ENCODE measurements around the gene INO80B.
"Not testable (repeated sequence)": the region's sequence is repeated elsewhere in the genome, so short reads cannot be mapped to it uniquely, and the experiment has no call there.

The INO80B gene

DNA sequence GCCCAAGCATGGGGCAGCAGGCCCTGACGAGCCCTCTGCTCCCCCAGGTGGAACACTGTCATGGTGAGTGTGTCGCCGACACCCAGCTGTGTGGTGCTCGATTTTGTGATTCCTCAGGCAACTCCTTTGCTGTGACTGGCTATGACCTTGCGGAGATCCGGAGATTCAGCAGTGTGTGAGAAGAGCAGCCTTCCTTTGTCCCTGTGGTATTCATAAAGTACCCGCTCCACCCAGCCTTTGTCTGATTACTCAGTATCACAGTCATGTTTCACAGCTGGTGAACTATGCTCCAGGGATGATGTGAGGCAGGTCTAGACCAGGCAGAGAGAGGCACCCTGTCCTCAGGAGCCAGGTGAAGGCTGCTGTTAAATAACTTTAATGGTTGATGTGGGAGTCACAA is 29.4 kb upstream of the INO80B start:
- DNase-seq (ENCODE audit: low read depth, low spot score), result no peak

DNA sequence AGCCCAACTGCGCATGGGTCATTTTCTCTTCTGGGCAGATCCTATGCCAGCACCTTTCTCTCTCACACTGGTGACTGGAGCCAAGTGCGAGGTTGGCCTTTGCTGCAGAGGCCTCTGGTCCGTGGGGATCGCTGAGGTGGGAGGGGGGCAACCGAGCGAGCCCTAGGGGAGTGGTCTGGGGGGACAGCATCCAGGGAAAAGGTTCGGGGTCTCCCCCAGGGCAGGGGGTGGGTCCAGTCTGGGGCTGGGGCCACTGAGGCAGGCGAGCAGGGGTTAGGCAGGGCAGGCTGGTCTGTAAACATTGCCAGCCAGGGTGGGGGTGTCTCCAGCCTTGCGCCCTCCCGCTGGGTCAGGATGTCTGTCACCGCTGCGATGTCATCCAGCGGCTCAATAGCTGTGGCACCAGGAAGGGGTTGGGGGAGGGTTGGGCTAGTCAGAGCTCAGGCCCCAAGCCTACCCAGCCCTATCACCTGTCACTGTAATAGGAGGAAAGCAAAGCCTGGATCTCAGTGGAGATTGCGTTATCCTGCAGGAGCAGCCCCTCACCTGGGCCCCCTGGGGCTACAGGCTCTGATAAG is 28.6 kb upstream of the INO80B start:
- DNase-seq (ENCODE audit: low read depth, low spot score), result no peak

DNA sequence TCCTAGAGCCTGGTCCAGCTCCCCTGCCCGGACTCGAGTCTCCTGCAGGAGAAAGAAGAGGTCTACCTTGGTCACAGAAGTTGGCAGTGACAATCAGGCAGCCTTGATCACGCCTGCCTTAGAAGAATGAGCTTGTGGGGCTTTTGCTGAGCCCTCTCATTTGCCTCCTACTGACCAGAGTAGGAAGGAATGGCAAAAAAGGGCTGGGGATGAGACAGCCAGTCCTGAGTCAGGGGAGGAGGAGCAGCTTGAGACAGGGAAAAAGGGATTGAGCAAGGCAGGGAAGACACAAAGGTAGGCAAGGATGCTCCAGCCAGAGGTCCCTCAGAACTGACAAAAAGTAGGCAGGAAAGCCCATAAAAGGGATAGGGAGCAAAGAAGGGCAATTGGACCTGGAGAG is 27.3 kb upstream of the INO80B start:
- DNase-seq (ENCODE audit: low read depth, low spot score), result no peak

DNA sequence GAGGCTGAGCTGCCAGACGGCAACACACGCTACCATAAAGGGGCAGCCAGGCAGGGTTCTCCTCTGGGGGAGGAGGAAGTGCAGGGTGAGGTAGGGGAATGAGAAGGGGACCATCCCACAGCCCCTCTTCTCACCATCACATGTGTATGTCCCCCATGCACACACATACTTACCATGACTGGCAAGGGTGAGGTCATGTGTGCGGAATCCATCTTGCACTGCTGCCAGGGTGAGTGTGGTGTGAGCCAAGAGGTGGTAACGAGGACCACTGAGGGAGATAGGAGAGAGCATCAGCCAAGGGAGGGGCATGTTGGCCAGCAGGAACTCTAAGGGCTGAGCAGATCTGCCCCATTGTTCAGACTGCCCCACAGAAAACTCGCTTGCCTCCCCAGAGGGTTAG is 26.2 kb upstream of the INO80B start:
- no peak for DNase-seq (ENCODE audit: low read depth, low spot score)

DNA sequence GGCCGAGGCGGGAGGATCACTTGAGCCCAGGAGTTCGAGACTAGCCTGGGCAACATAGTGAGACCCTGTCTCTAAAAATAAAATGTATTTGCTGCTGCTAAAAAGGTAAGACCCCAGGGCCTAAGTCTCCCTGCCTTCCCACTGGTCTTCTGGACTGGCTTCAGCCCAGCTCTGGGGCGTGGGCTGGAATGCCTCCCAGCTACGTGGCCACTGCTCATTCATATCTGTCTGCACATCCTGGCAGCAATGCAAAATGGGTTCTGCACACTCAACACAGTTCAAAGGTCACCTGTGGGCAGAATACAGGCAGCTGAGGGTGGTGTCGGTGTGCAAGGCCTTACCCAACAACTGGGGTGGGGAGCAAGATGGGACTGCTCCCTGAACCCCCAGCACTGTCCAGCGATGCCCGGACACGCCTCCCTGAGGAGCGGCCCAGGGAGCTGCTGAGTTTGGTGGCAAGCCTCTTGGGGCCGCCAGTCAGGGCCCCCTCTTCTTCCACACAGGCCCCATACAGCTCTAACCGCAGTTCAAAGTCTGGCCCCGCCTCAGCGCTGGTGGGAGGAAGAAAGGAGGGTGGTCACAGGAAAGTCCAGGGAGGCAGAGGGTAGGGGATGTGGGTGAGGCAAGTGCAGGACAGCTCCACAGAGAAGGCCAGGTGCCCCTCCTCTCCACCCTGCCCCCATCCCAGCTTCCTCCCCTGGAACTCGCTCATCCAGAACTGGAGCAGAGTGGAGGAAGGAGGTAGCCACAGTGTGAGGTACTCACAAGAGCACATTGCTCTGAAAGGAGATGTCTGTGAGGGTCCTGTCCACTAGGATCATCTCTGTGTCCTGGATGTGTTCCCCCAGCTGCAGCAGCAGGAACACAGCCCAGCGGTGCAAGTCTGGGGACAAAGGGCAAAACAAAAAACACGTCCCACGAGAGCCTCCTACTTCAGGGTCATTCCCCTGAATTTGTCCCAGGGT is 25.1 kb upstream of the INO80B start:
- no peak for DNase-seq (ENCODE audit: low read depth, low spot score)

DNA sequence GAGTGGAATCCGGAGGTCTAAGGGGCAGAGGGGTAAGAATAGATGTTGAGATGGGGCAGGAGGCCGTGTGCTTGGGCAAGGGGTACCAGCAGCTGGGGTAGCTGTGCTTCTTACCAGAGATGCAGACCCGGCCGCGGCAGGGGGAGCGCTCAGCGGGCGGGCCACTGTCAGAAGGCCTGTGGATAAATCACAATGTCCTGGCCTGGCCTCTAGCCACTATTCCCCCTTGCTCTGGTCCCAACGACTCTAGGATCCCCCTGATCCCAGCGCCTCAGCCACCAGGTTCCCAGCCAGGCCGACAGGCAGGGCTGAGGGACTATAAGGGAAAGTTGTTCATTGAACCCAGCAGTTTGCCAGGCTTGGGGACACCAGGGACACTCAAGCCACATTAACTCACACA is 24.4 kb upstream of the INO80B start:
- DNase-seq (ENCODE audit: low read depth, low spot score), result no peak

DNA sequence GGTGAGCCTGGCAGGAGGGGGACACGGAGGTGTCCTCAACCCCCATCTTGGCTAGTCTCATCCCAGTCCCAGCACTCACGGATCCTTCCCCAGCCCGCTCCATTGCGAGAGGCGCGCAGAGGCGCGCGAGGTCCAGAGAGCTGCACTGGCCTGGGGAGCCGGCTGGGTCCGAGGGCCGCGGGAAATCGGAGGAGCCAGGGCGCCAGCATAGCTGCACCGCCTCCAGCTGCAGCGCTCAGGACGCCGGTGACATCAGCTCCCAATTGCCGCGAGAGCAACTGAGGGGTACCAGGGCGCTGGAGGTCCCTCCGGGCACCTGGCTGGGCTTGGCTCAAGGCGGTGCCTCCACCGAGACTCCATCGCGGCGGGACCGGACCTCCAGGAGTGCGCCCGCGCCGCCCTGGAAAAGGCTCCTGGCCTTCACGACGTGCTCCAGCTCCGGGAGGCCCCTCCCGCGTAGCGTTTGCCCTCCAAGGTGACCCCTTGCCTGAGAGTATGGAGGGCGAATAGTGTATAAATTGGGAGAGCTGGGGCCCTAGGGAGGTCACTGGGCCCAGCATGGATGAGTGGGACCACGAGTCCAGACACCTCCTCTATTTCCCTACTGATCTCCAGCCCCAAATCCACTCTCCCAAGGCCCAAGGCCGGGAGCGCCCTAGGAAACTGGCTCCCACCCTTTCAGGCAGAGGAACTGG is 18.6 kb upstream of the INO80B start:
- no peak for DNase-seq (ENCODE audit: low read depth, low spot score)

DNA sequence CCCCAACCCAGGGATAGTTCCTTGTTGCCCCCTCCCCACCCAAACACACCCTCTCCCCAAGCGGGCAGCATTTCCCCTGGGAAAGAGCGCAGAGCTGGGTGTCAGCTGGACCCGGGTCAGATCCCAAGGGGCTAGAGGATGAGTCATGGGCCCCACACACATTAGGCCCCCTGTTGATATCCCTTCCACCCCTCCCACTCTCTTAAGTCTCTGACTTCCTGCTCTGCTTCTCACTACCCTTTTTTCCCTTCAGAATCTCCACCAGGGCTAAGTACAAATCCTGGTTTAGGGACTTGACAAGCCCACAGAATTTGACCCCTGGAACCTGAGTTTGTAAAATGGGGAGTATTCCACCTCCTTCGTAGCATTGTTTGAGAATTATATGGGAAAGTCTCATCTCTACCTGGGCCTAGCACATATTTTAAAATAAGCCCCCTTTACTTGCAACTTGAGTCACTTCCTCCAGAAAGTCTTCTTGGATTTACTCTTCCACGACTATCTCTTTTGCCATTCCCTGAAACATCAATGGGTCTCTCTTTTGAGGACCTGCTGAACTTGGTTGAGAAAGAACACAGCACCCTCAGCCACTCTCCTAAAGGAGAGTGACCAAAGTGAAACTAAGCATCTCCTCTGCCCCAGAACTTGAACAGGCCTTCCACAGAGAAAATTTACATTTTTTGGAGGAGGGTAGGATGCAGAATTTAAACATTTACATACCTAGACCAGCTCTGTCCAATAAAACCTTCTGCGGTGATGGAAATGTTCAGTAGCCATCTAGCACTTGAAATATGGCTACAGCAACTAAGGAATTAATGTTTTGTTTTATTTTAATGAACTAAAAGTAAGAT is 17.8 kb upstream of the INO80B start:
- DNase-seq (ENCODE audit: low read depth, low spot score), result no peak

DNA sequence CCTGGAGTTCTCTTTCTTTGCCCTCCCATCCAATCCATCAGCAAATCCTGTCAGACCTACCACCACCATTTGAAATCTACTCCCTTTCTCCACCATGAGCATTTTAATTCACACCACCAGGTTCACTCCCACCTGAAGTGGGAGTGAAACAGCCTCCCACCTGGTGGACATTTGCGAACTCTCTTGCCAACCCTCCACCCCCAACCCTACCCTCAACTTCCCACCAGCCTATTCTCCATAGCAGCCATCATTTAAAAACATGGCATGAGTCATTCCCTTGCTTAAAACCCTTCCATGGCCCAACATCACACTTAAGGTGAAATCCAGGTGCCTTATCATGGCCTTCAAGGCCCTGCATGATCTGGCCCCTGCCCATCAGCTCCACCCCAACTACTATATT is 16.6 kb upstream of the INO80B start:
- DNase-seq (ENCODE audit: low read depth, low spot score), result no peak

DNA sequence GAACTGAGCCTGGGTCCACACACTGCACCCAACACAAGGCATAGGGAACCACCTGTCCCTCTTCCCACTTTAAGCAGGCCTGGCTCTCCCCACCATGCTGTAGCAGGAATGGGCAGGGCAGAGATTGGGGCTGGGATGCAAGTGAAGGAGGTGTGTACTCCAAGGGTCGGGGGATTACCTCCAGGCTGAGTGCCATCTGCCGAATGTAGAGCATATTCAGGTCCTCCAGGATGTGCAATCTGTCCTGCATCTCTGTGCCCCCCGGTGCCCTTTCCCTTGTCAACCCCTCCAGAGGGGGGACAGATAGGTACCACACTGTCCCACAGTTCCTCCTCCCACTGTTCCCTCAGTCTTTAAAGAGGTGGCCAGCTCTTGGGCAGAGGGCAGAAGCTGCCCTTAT is 15.5 kb upstream of the INO80B start:
- DNase-seq (ENCODE audit: low read depth, low spot score), result no peak

DNA sequence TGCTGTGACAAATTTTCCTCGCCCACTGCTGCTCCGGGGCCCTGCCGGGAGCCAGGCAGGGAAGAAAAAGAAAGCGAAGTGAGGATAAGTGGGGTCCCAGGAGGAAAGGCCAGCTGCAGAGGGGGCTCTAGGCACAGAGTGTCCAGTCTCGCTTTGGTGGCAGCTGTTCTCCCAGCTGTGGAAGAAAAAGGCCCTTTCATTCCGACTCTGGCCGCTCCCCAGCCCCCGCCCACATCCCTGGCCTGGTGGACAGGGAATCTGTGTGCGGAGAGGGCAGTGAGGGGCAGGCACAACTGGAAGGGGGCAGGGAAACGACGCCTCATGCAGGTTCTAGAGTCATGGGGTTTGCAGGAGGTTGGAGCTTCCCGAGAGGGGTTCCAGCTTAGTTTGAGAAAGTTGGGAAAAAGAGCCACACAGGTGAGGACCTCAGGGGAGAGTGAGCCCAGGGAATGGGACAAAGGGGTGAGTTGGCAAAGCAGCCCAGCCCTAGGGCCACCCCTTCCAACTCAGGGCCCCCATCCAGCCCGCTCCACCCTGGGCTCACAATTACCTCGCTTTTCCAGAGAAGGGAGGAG is 15.0 kb upstream of the INO80B start:
- no peak for DNase-seq (ENCODE audit: low read depth, low spot score)

DNA sequence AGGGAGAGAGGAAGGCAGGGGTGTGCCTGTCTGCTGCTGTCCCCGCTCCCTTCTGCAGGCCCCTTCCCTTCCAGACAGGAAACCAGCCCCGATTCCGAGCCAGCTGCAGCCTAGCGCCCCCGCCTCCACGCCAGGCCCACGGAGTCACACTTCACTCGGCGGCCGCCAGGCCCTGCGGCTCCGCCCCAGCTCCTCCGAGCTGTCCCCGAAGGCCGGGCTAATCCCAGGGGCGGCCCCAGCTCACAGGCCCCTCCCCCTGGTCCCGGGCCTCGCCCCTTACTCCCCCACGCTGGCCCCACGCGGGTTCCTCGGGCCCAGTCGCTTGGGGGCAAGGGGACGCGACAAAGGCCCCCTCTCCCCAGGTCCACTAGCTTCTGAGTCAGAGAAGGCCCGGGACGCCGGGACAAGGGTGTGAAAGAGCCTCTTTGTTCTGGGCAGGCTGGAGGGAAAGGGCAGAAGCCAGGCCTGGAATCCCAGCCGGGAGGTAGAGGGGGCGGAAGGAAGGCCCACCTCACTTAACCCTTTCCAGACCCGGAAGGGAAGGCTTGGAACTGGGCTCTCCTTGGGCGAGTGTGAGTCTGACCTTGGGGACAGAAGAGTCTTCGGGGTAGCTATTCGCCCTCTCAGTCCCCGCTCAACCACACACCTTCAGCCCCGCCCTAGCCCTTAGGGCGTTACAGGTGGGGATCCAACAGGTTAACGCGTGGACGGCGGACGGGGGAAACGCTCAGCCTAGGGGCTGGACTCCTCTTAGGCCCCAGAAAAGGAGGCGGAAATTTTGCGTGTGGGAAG is 14.3 kb upstream of the INO80B start:
- DNase-seq (ENCODE audit: low read depth, low spot score), result no peak

DNA sequence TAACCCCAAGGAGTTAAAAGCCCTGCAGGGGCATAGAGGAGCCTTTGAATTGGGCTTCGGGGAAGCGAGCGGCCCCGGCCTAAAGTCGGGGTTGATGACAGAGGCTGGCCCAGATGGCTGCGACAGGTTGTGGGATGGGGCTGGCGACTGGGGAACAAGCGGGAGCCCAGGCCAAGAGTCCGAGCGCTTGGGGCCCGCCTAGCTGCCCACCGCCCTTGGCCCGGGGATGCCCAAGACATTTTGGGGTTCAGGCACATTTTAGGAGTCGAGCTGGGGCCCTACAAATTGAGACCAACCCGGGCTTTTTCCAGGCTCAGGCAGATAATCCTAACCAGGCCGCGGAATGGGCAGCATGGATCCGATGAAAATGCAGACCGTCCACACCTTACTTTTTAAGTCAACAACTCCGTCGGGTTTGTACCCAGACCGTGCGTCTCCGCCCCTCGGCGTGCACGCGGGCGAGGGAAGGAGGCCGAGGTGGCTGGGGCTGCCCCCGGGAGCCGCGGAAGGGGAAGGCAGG is 13.7 kb upstream of the INO80B start:
- DNase-seq (ENCODE audit: low read depth, low spot score), result no peak

DNA sequence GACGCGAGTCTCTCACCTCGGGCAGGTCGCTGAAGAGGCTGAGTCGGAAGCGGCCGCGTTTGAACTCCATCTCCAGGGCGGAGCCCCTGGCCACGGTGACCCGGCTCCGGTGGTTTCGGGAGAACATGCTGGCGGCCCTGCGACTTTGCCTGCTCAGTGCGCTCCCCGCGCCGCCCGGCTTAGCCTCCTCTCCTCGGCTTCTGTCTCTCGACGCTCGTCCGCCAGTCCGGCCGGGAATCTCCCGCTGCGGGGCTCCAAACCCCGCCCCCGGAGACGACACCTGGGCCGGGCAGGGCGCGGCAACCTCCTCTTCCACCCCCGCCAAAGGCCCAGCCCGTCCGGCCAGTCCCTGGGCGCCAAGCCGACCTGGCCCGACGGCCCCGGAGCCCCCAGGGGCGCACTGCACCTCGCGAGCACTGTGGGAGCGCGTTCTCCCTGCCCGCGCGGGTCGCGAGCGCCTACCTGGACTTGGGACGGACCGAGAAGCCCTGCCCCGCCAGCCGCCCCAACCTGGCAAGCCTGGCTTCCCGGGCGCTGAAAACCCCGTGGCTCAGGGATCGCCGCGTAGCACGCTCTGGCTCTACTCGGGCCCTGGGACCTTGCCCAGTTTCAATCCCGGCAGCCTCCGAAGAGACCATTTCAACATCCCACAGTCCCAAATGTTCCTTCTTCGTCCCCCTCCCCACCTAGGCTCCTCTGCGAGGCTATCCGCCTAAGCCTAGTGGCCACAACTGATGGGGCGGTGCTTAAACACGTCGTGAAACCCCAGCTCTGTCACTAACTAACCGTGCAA is 13.0 kb upstream of the INO80B start, which contains the start of gene RTKN:
RTKN (minus strand) TSS at position 248 of the 793 bp plus-strand sequence; CDS start at position 127, 121 bp downstream.
- DNase-seq (ENCODE audit: low read depth, low spot score), result no peak

DNA sequence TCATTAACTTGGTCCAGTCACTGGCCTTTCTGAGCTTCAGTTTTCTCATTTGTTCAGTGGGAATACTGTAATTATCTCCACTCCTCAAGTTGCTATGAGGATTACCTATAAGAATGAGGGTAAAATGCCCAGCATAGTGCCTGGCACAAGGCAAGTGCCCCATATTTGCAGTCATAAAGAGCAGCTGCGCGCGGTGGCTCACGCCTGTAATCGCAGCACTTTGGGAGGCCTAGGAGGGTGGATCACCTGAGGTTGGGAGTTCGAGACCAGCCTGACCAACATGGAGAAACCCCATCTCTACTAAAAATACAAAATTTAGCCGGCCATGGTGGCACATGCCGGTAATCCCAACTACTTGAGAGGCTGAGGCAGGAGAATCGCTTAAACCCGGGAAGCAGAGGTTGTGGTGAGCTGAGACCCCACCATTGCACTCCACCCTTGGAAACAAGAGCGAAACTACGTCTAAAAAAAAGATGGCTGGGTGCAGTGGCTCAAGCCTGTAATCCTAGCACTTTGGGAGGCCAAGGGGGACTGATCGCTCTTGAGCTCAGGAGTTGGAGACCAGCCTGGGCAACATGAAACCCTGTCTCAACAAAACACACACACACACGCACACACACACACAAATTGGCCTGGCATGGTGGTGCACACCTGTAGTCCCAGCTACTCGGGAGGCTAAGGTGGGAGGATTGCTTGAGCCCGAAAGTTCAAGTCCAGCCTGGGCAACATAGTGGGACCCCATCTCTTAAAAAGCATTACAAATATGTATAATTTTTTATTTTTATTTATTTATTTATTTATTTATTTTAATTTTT is 12.2 kb upstream of the INO80B start:
- DNase-seq (ENCODE audit: low read depth, low spot score), result not testable (repeated sequence)

DNA sequence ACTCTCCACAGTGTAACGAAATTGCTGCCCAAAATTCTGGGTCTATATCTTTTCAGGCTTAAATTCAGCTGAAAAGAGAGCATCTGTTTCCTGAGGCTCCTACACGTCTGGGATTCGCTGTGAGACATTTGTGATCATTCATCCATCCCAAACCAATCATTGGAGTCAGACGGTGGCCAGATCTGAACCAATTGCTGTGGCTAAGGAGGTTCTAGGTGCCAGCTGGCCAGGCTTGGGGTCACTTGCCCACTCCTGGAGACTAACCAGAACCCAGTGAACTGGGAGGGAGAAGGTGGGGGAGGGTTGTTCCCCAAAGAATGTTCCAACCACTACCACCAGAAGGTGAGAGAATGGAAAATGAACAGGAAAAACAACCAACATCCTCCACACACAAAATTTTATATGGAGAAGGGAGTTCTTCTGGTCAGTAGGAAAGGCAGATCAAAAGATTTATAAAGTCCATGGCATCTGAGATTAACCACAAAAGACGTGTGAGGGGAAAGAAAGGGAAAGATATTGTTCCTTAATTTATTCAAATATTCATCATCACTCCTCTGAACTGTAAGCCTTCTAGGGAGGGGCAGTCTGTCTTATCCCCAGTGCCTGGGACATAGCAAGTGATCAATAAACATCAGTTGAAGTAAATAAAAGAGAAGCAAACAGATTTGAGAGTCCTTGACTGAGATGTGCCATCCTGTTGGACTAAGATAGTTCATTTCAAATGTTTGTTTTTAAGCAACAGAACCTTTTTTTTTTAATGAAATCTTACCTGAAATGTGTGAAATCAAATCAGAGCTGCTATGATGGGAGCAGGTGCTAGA is 10.2 kb upstream of the INO80B start:
- no peak for DNase-seq (ENCODE audit: low read depth, low spot score)

DNA sequence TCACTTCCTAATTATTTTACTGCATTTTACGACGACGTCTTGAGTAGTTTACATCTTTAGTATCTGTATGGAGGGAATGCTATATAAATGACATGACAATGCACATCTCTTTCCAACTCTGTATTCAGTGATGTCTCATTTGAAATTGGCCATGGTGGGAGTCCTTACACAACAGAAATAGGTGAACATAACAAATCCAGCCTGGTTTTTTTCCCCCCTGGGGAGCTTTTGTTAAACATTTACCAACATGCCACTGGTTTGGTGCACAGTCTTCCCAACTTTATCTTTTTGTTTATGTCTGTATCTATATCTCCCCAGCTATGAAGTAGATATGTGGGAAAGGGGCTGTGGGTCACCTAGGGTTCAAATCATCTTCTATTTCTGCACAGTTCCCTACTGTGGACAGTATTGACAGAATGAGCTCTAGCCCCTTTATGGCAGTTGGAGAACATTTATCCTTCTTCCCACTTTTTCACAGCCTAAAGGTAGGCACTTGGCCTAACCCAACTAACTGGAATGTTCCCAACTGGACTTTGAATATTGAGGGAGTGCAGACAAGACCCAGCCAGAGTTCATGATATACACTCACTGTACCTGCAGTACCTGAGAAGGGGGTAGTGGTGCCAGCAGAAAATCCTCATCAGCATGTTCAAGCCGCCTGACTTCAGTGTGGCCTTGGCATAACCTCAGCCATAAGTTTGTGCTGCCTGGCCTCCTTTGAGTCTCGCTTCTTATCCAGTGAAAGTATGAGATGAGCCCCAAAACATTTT is 7.5 kb upstream of the INO80B start:
- DNase-seq (ENCODE audit: low read depth, low spot score), result no peak

Data from brain pericyte (primary cell).